Hepatic stellate cell (primary cell): ENCODE measurements around the gene TMEM270.
A peak's percentile ranks its signal among the peaks of the same experiment; 100 is the strongest.

Source experiments
- DNase-seq: peaks from one replicate; pipeline ENCODE4 v3.0.0; 2011; ENCODE audit warnings: low spot score

TMEM270 gene

DNA sequence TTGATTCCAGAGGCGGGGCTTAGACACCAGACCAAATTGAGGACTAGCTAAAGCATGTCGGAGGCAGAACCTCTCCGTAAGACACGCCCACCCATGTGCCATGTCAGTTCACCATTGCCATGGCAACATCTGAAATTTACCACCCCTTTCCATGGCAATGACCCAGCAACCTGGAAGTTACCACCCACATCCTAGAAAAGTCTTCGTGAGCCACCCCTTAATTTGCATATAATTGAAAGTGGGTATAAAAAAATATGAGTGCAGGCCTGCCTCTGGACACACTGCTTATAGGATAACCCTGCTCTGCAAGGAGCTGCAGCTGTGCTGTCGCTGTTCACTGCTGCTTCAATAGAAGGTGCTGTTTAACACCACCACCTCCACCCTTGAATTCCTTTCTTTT, 28.0 kb downstream of the TMEM270 start:
- DNase-seq: no peak

- DNase-seq: no peak
These were observed 29.7 kb downstream of the TMEM270 start for GRCh38 chr7:73890555-73891147.

DNA sequence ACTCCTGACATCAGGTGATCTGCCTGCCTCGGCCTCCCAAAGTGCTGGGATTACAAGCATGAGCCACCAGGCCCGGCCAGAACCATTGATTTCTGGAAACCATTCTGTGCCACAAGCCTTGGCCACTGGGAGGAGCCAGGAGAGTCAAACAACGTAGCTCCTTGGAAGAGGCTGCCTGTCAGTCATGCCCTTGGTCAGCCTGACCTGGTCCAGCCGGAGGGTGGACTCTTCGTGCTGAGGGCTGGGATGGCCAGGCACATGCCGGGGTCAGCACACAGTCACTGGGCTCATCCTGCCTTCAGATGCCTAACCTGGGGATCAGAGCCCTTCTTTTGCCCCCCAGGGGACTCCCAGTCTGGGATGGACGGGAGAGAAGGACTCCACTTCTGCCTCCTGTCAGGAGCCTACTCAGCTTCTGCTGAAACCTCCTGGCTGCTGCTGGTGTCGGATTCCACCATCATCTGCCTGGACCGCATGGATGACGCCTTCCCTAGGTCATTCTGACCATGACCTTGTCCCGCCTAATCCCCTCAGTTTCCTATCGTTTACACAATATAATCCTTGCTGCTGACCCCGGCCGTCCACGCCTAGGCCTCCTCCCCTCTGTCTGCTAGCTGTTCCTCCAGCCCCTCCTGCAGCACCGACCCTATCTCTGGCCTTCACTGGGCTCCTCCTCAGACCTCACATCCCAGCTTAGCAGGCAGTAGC, 30.4 kb downstream of the TMEM270 start:
- DNase-seq: no peak

DNA sequence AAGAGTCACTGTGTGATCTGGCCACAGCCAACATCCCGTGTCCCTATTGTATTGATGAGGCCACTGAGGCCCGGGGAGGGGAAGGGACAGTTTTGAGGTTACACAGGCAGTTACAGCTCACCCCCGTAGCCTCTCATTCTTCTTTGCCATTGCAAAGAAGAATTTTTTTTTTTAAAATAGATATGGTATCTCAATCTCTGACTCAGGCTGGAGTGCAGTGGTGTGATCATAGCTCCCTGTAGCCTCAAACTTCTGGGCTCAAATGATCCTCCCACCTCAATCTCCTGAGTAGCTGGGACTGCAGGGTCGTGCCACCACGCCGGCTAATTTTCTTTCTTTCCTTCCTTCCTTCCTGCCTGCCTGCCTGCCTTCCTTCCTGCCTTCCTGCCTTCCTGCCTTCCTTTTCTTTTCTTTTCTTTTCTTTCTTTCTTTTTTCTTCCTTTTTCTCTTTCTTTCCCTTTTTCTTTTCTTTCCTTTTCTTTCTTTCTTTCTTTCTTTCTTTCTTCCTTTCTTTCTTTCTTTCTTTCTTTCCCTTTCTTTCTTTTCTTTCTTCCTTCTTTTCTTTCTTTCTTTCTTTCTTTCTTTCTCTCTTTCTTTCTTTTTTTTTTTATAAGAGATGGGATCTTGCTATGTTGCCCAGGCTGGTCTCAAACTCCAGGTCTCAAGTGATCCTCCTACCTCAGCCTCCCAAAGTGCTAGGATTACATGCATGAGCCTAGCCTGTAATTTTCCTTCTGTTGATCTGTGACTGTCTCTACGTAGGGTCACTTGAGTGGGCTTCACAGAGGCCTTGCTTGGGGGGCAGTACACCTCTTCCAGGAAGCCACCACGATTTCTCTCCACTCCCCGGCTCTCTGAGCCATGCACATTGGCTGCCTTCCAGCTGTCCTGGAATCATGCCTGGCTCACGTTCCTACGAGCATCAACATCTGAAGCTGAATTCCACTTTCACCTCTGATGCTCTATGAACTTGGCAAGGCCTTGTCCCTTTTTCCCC, 31.3 kb downstream of the TMEM270 start:
- peak; percentile 66 for DNase-seq

DNA sequence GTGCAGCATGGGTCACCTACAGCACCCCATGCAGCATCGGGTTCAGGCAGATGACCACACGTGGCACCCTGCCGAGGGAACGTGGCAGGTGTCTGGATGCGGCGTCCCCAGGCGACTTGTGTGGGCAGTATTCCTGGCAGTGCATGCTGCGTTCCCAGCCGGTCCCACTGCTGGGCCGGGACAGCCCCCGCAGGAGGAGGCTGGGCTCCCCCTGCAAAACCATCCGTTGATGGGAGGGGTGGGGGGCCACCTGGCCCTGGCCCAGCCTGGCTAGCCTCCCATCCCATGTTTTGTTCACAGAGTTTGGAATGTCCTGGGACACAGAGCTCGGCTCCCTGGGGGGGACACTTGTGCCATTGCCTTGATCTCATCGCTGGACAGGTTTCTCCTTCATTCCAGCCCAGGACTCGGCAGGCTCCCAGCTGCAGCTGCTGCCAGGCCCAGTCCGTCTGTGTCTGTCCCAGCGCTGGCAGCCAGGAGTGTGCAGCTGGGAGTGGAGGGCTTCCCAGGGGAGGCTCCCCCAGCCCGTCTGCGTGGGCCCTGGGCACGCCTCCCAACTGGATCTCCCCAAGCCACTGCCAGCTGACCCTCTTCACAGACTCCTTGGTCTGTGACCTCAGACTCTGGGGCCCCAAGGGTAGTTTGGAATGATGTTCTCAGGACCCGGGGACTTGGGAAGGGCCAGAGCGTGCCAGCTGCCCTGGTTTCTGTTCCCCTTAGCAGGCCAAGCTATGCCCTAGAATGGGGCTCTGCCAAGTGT, 32.6 kb downstream of the TMEM270 start:
- no peak for DNase-seq

- no peak for DNase-seq
These were observed 33.2 kb downstream of the TMEM270 start for GRCh38 chr7:73894166-73894565.

GRCh38 chr7:73894733-73895551, 34.0 kb downstream of the TMEM270 start:
- DNase-seq: peak; percentile 98

DNA sequence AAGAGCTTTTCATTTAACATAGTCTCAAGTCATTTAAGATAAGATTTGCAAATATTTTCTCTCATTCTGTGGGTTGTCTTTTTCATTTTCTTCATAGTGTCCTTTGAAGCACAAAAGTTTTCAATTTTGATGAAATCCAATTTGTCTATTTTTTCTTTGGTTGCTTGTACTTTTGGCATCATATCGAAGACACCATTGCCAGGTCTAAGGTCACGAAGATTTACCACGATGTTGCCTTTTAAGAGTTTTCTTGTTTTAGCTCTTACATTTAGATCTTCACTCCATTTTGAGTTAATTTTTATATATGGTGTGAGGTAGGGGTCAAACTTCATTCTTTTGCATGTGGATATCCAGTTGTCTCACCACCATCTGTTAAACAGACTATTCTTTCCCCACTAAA, 34.7 kb downstream of the TMEM270 start:
- DNase-seq: no peak

- DNase-seq: no peak
These were observed 35.5 kb downstream of the TMEM270 start for GRCh38 chr7:73896454-73896853.

DNA sequence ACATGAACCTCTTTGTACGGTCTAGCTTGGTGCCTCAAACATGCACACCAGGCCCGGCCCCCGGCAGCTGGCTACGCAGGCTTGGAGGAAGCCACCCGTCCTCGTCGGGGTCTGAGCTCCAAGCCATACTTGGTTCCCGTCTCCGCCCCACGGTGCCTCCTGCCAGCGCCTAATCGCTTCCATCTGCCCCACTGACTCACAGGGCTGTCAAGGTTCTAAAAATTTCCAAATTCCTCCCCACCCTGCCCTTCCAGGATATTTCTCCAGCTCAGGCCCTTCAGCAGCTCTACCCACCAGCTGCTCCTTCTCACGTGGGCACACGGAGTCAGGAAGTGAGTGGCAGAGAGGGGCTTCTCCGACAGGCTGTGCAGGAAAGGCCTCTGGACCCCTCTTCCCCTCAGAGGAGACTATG, 38.8 kb downstream of the TMEM270 start:
- peak; percentile 85 for DNase-seq

GRCh38 chr7:73900286-73900685, 39.3 kb downstream of the TMEM270 start:
- DNase-seq: no peak

GRCh38 chr7:73901231-73901822, 40.4 kb downstream of the TMEM270 start:
- no peak for DNase-seq

DNA sequence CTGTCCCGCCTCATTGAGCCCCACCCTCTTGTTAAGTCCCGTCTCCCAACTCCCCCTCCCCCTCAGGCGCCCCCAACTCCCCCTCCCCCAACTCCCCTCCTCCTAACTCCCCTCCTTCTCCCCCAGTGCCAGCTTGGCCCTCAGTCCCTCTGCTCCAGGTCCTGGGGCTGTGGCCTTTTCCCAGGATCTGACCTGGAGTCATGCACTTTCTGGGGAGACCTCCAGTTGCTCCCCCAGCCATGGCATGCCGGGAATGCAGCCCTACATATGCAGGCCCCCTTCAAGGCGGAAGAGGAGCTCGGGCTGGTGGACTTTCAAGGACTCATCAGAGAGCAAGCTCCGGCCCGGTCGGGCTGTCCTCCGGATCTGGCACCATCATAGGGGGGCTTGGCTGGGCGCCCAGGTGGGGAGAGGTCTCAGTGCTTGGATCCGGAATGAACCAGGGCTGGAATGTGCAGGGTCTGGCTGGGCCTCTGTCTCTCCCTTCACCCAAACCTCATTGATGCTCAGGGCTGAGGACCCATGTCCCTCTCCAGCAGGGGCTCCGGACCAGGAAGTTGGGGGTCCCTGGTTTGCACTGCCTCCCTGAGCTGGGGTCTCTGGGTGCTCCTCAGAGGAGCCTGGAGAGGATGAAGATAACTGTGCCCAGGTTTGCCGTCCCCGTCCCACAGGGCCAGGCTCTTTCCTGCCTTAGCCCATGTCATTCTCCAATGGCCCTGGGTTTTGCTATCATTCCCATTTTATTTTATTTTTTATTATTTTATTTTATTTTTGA, 41.1 kb downstream of the TMEM270 start:
- no peak for DNase-seq

DNA sequence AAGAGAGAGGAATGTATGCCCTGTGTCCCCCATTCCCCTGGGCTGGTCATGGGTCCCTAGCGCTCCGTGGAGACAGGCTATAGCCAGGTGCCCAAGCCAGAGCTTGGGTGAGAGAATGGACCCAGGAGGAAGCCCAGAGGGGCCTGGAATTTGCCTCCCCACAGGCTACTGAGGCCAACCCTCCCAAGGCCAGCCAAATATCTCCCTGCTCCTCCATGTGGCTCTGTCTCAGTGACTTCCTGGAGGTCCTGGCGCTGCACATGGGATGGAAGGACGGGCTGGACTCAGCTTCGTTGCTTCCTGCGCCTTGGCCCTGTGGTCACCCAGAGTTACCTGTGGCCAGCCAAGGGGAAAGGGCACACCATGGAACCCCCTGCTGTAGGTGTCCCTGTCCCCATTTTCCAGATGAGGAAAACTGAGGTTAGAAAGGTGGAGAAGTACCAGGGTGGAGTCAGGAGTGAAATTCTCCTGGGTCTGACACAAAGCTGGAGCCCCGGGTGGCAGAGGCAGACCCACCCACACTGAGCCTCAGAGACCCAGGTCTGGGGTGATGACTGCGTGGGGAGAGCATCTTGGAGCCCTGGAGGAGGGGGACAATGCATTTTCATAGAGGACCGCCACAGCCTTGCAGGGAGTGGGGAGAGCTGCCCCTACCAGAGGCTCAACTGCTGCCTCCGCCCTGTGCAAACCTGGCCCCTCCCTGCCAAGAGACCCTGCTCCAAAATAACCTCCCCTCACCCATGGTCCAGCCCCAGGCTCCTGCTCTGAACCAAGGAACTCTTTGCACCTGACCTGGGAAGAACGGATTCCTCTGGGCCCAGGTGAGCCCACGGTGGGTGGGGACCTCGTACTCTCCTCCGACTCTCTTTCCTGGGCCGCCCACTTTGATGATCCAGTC, 42.6 kb downstream of the TMEM270 start:
- DNase-seq: no peak

DNA sequence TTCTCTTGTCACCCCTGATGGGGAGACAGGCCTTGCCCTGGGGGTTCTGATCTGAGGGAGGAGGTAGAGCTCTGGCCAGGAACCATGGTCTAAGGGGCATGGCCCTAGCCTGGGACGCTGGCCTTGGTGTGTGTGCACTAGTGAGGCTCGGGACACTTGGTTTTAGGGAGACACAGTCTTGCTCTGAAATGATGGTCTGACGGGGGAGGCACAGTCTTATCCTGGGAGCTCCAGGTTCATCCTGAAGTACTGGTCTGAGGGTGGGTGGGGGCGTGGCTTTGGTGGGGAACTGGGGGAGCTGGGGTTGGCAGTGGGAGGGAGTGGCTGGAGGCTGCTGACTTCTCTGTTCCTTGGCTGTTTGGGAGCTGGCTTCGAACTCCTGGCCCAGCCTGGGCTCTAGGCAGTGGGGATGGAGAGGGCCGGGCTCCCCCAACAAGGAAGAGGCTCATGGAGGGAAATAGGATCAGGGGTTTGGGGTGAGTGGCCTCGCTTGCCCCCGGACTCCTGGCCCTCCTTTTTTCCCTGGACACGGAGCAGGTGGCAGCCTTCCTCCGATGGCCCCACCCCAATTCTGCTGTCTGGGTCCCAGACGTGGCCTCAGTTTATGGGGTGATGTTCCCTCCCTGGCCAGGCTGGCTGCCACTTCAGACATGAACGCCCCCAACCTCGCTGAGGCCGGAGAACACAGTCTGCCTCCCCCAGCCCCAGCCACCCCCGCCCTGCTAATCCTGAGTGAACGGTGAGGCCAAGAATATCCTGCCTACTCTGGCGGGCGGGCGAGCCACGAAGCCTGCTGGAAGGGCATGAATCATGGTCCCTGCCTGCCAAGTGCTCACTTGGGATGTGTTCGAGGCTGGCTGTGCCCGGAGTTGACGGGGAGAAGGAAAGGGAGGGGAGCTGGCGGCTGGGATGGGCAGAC, 43.5 kb downstream of the TMEM270 start:
- DNase-seq: no peak

GRCh38 chr7:73905360-73905759, 44.4 kb downstream of the TMEM270 start:
- no peak for DNase-seq

DNA sequence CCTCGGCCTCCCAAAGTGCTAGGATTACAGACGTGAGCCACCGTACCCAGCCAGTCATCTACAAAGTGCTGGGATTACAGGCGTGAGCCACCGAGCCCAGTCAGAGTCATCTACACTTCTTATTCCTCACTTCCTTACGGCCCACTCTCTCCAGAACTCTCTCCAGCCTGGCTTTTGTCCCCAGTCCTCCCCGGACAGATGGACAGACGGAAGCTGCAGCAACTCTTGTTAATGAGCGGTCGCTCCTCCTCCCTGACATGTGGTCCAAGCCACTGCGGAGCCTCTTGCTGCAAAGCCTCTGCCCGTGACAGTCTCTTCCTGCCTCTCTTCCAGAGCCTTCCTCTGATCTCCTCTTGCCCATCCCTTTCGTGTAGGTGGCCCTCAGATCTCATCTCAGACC, 45.9 kb downstream of the TMEM270 start:
- no peak for DNase-seq
